Bronchial epithelial cell (primary cell): ENCODE results near the gene P2RX3. TPM values are rescaled to one million over a fixed set of nuclear protein-coding genes. Genes with fewer than 3 reads are reported as not detected.
"Not testable (repeated sequence)": the region's sequence is repeated elsewhere in the genome, so short reads cannot be mapped to it uniquely, and the experiment has no call there.

Experiments
- DNase-seq: peaks from one replicate; pipeline ENCODE4 v3.0.0-alpha.2; 2010; ENCODE audit warnings: low read depth
- FAIRE-seq: peaks from 2 replicates; lab custom pipeline; 2011; peaks lifted over from hg19 to GRCh38; lab: Jason Lieb, UNC
- H3K27me3 ChIP-seq: 2 replicates; pipeline ENCODE4 v1.5.1; 2011; ENCODE audit warnings: low read length; ENCODE audit not compliant: control insufficient read depth, insufficient read depth
- H3K36me3 ChIP-seq: 2 replicates; pipeline ENCODE4 v1.5.1; 2011; ENCODE audit warnings: low read length; ENCODE audit not compliant: control insufficient read depth, insufficient read depth
- H3K4me3 ChIP-seq: 2 replicates; pipeline ENCODE4 v1.5.1; 2011; ENCODE audit warnings: mild to moderate bottlenecking, low read depth, low read length, control low read depth
- CTCF ChIP-seq: IDR thresholded peaks from 2 replicates; pipeline ENCODE4 v1.5.1; 2011; ENCODE audit warnings: mild to moderate bottlenecking, moderate library complexity, low read length, control low read depth, inconsistent platforms; ENCODE audit not compliant: insufficient read depth, severe bottlenecking
- total RNA-seq: library from RNA; depleted of rRNA; stranded (reverse); fragments of >200 nt; gene quantifications from 2 replicates; pipeline ENCODE4 v1.2.1, GENCODE V29; 2014

P2RX3 gene
- total RNA-seq, 1 donor from 2014 or later, result not detected

GRCh38 chr11:57359396-57359795 lies 21.2 kb downstream of the P2RX3 start:
- Histone ChIP-seq H3K36me3 (no peaks in the 10 kb centered on the region), H3K4me3 (no peak overlapping the region), H3K27me3 (no peaks in the 10 kb centered on the region)
- DNase-seq (no peak), FAIRE-seq (no peak)
- no peak for TF ChIP-seq CTCF

GRCh38 chr11:57359896-57360690 lies 21.9 kb downstream of the P2RX3 start:
- H3K27me3 ChIP-seq, result no peaks in the 10 kb centered on the region
- no peak for TF ChIP-seq CTCF
- no peak for FAIRE-seq
- H3K36me3 ChIP-seq, result no peaks in the 10 kb centered on the region
- no peak overlapping the region for H3K4me3 ChIP-seq
- DNase-seq, result no peak

GRCh38 chr11:57360991-57361390 lies 22.8 kb downstream of the P2RX3 start:
- no peak for TF ChIP-seq CTCF
- DNase-seq, result no peak
- no peaks in the 10 kb centered on the region for H3K27me3 ChIP-seq
- no peak overlapping the region for H3K4me3 ChIP-seq
- H3K36me3 ChIP-seq, result no peaks in the 10 kb centered on the region
- FAIRE-seq, result no peak

- FAIRE-seq, H3K4me3 ChIP-seq, DNase-seq, H3K36me3 ChIP-seq, H3K27me3 ChIP-seq: not testable (repeated sequence)
Measured at GRCh38 chr11:57361420-57361819, 23.3 kb downstream of the P2RX3 start.

- H3K27me3 ChIP-seq, result no peaks in the 10 kb centered on the region
- FAIRE-seq (peak; percentile 28), DNase-seq (no peak)
- no peak overlapping the region for H3K4me3 ChIP-seq
- H3K36me3 ChIP-seq, result no peaks in the 10 kb centered on the region
- TF ChIP-seq CTCF, result no peak
Measured at GRCh38 chr11:57361926-57362325, 23.8 kb downstream of the P2RX3 start.

- no peak for DNase-seq
- no peak for TF ChIP-seq CTCF
- Histone ChIP-seq H3K27me3 (no peaks in the 10 kb centered on the region), H3K4me3 (no peak overlapping the region), H3K36me3 (no peaks in the 10 kb centered on the region)
- no peak for FAIRE-seq
Measured at GRCh38 chr11:57363131-57364080, 25.3 kb downstream of the P2RX3 start.
